A673 (cell line): ENCODE data around the gene BIVM. TPM values are rescaled to one million over a fixed set of nuclear protein-coding genes. Genes with fewer than 3 reads are reported as not detected.

Source experiments
- BruUV-seq: library from RNA; stranded (reverse); fragments of 400-500 nt; replicated peaks from 2 replicates; lab custom pipeline; 2021; lab: Mats Ljungman, UMichigan
- CTCF ChIA-PET: fragments of 300-600 bp; sonication (Branson Sonifier 250); formaldehyde crosslinking; loops from one replicate; lab custom pipeline; 2022; ENCODE audit warnings: antibody characterized with exemption; lab: Charles Lee
- POLR2A ChIA-PET: fragments of 300-600 bp; sonication (Branson Sonifier 250); formaldehyde crosslinking; loops from one replicate; lab custom pipeline; 2022; ENCODE audit warnings: antibody characterized with exemption; ENCODE audit not compliant: low non-redundant PET; lab: Charles Lee
- DNase-seq: peaks from one replicate; pipeline ENCODE4 v3.0.0-alpha.2; 2015; ENCODE audit warnings: low spot score
- H3K27ac ChIP-seq: fragments of 200-600 bp; sonication (generic); 2 replicates; pipeline ENCODE4 v1.5.1; 2016; ENCODE audit warnings: mixed run types, low read depth, mild to moderate bottlenecking, mixed read lengths, antibody characterized with exemption, low read length; ENCODE audit not compliant: poor library complexity, severe bottlenecking
- H3K27me3 ChIP-seq: fragments of 200-600 bp; sonication (generic); replicated peaks from 2 replicates; pipeline ENCODE4 v1.6.1; 2017; ENCODE audit warnings: mixed run types, low read depth, mild to moderate bottlenecking, mixed read lengths, antibody characterized with exemption, low read length; ENCODE audit not compliant: insufficient read depth, poor library complexity
- H3K36me3 ChIP-seq: fragments of 200-600 bp; sonication (generic); 2 replicates; pipeline ENCODE4 v1.6.1; 2016; ENCODE audit warnings: mixed run types, mild to moderate bottlenecking, mixed read lengths, antibody characterized with exemption, low read length; ENCODE audit not compliant: insufficient read depth, poor library complexity, severe bottlenecking
- H3K4me1 ChIP-seq: fragments of 200-600 bp; sonication (generic); 2 replicates; pipeline ENCODE4 v1.6.1; 2017; ENCODE audit warnings: mixed run types, mild to moderate bottlenecking, mixed read lengths, antibody characterized with exemption, low read length; ENCODE audit not compliant: insufficient read depth, poor library complexity, severe bottlenecking
- H3K4me3 ChIP-seq: fragments of 200-600 bp; sonication (generic); 2 replicates; pipeline ENCODE4 v1.5.1; 2016; ENCODE audit warnings: low read depth, mixed run types, mild to moderate bottlenecking, mixed read lengths, low read length; ENCODE audit not compliant: poor library complexity, severe bottlenecking
- H3K9me3 ChIP-seq: fragments of 200-600 bp; sonication (generic); 2 replicates; pipeline ENCODE4 v1.6.1; 2016; ENCODE audit warnings: mixed run types, low read depth, mild to moderate bottlenecking, mixed read lengths, antibody characterized with exemption, low read length; ENCODE audit not compliant: poor library complexity, severe bottlenecking
- EZH2 ChIP-seq: fragments of 200-600 bp; sonication (generic); IDR thresholded peaks from 2 replicates; pipeline ENCODE4 v1.6.1; 2017; ENCODE audit warnings: borderline replicate concordance, low read depth, mild to moderate bottlenecking, mixed read lengths, antibody characterized with exemption, low read length; ENCODE audit not compliant: poor library complexity, severe bottlenecking
- intact Hi-C: fragments of 100-400 bp; cut with micrococcal nuclease; formaldehyde crosslinking; loops from one replicate; pipeline ENCODE4 v1.10.0; 2022; ENCODE audit not compliant: unreplicated experiment
- total RNA-seq: library from RNA; stranded (reverse); gene quantifications from 2 replicates; pipeline ENCODE4 v1.2.3, GENCODE V29; 2021
- TF ChIP-seq, protein P1 (sequence below): fragments of 300-800, 200-600 bp; sonication (generic); conservative IDR thresholded peaks from 2 replicates; pipeline ENCODE4 v1.5.1; 2017; ENCODE audit warnings: low read depth, mild to moderate bottlenecking, antibody characterized with exemption, low read length, moderate library complexity, mixed read lengths

The BIVM gene
- total RNA-seq, 1 experiment from 2014 or later = 19.5 TPM

DNA sequence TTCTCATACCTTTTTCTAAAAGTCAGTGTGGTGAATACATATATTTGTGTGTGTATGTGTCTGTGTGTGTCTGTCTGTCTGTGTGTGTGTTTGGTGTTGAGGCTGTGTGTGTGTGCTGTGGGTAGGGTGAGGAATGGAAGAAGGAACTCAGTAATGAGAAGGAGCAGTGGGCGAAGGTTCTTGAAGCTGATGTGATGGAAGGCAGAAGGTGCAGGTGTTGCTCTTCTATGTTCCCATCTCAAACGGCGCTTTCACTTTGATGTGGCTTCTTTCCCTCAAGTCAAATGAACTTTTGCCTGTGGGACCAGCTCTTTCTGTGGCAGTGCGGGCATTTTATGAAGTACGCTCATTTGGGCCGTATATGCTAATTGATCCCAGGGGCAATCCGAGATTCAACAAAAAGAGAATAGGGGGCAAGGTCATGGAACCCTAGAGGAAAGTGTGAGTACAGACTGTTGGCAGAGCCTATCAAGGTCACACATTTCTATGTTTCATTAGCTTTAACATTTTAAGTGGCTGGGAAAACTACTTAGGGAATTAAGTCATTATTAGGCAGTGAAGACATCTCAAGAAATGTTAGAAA, 15.2 kb downstream of the BIVM start:
- POLR2A ChIA-PET = no interaction called here
- no TSS peak for BruUV-seq

GRCh38 chr13:102814793-102815192, 15.9 kb downstream of the BIVM start:
- TF ChIP-seq EZH2 = no peak
- TF ChIP-seq, protein P1, sequence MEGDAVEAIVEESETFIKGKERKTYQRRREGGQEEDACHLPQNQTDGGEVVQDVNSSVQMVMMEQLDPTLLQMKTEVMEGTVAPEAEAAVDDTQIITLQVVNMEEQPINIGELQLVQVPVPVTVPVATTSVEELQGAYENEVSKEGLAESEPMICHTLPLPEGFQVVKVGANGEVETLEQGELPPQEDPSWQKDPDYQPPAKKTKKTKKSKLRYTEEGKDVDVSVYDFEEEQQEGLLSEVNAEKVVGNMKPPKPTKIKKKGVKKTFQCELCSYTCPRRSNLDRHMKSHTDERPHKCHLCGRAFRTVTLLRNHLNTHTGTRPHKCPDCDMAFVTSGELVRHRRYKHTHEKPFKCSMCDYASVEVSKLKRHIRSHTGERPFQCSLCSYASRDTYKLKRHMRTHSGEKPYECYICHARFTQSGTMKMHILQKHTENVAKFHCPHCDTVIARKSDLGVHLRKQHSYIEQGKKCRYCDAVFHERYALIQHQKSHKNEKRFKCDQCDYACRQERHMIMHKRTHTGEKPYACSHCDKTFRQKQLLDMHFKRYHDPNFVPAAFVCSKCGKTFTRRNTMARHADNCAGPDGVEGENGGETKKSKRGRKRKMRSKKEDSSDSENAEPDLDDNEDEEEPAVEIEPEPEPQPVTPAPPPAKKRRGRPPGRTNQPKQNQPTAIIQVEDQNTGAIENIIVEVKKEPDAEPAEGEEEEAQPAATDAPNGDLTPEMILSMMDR = no peak
- H3K27ac ChIP-seq = no peak overlapping the region
- no TSS peak for BruUV-seq
- peaks cover 12% of the 10 kb centered on the region for H3K9me3 ChIP-seq
- CTCF ChIA-PET = no interaction called here
- no peaks in the 10 kb centered on the region for H3K27me3 ChIP-seq
- intact Hi-C loops = no loop called here
- peaks cover 3% of the 10 kb centered on the region for H3K36me3 ChIP-seq
- POLR2A ChIA-PET = no interaction called here
- no peak overlapping the region for H3K4me3 ChIP-seq
- peaks cover 14% of the 10 kb centered on the region for H3K4me1 ChIP-seq
- no peak for DNase-seq

More for the DNA sequence above, 15.2 kb downstream of the BIVM start:
- Histone ChIP-seq H3K9me3 (peaks cover 12% of the 10 kb centered on the region), H3K27ac (no peak overlapping the region), H3K27me3 (no peaks in the 10 kb centered on the region), H3K36me3 (peaks cover 3% of the 10 kb centered on the region), H3K4me3 (no peak overlapping the region), H3K4me1 (peaks cover 14% of the 10 kb centered on the region)
- intact Hi-C loops = no loop called here
- CTCF ChIA-PET = no interaction called here
- DNase-seq = no peak
- no peak for TF ChIP-seq EZH2
- TF ChIP-seq, protein P1 = no peak

DNA sequence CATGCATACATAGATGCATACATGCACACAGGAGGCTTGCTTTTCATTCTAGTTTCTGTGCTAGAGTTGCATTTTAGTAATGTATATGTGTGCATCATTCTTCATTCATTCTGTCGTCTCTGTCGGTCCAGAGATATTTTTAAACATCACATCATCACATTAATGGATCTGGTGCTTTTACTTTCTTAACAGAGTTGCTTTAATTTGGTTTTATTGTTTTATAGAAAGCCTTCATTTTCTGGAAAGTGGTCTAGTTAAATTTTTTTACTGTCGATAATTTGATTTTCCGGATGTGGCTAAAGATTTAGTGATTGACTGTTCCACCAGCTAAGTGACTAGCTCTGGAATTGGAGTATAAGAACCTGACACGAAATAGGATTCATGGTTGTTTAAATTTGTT, 16.9 kb downstream of the BIVM start:
- no TSS peak for BruUV-seq
- peaks cover 3% of the 10 kb centered on the region for H3K36me3 ChIP-seq
- no peaks in the 10 kb centered on the region for H3K27me3 ChIP-seq
- peaks cover 14% of the 10 kb centered on the region for H3K4me1 ChIP-seq
- peaks cover 11% of the 10 kb centered on the region for H3K9me3 ChIP-seq
- TF ChIP-seq, protein P1 = no peak
- TF ChIP-seq EZH2 = no peak
- H3K27ac ChIP-seq = no peak overlapping the region
- ChIA-PET POLR2A (no interaction called here), CTCF (no interaction called here)
- intact Hi-C loops = no loop called here
- no peak overlapping the region for H3K4me3 ChIP-seq
- DNase-seq = no peak
